Fibroblast of villous mesenchyme (primary cell): ENCODE results near the gene NKAIN2. TPM values are rescaled to one million over a fixed set of nuclear protein-coding genes. Genes with fewer than 3 reads are reported as not detected.
"Not testable (repeated sequence)": the region's sequence is repeated elsewhere in the genome, so short reads cannot be mapped to it uniquely, and the experiment has no call there.

Experiments used
- DNase-seq: peaks from one replicate; pipeline ENCODE4 v3.0.0-alpha.2; 2010; ENCODE audit warnings: low read depth
- H3K4me3 ChIP-seq: 2 replicates; pipeline ENCODE4 v1.5.1; 2011; ENCODE audit warnings: low read depth, mild to moderate bottlenecking, low read length
- total RNA-seq: library from RNA; depleted of rRNA; stranded (reverse); fragments of >200 nt; gene quantifications from 2 replicates; pipeline ENCODE4 v1.2.3, GENCODE V29; 2012
- TF ChIP-seq, protein P1 (sequence below): IDR thresholded peaks from 2 replicates; pipeline ENCODE4 v1.5.1; 2012; ENCODE audit warnings: low read depth, mild to moderate bottlenecking, low read length; ENCODE audit not compliant: insufficient read depth

NKAIN2 gene
- total RNA-seq, 1 donor: not detected

DNA sequence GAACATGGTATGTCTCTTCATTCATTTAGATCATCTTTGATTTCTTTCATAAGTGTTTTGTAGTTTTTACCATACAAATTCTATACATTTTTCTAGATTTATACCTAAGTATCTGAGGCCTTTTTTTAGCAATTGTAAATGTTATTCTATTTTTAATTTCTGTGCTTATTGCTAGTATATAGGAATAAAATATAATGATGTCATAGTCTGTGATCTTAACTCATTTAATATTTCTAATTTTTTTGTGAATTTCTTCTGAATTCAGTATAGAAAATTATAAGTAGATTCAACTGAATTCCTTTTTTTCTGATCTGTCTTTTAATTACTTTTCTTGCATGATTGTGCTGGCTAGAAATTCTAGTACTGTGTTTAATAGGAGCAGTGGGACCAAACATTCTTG, 520.6 kb downstream of the NKAIN2 start:
- TF ChIP-seq, protein P1, sequence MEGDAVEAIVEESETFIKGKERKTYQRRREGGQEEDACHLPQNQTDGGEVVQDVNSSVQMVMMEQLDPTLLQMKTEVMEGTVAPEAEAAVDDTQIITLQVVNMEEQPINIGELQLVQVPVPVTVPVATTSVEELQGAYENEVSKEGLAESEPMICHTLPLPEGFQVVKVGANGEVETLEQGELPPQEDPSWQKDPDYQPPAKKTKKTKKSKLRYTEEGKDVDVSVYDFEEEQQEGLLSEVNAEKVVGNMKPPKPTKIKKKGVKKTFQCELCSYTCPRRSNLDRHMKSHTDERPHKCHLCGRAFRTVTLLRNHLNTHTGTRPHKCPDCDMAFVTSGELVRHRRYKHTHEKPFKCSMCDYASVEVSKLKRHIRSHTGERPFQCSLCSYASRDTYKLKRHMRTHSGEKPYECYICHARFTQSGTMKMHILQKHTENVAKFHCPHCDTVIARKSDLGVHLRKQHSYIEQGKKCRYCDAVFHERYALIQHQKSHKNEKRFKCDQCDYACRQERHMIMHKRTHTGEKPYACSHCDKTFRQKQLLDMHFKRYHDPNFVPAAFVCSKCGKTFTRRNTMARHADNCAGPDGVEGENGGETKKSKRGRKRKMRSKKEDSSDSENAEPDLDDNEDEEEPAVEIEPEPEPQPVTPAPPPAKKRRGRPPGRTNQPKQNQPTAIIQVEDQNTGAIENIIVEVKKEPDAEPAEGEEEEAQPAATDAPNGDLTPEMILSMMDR: no peak
- no peak overlapping the region for H3K4me3 ChIP-seq
- DNase-seq: no peak

DNA sequence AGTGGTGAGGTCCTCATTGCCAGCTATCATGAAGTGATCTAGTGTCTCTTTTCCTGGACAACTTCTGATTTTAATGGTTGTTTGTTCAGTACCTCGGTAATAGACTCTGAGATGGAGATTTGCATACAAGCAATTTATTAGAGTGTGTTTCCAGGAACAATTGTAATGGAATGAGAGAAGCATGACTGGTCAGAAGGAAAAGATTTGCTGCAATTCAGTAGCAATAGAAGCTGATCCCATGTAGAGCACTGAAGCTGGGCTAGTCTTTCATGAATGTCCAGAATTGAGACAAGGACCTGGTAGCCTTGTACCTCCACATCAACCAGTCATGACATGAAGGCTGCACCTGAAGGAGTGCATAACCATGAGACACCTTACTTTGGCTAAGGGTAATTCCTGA, 526.5 kb downstream of the NKAIN2 start:
- TF ChIP-seq, protein P1: no peak
- H3K4me3 ChIP-seq: no peak overlapping the region
- DNase-seq: no peak

DNA sequence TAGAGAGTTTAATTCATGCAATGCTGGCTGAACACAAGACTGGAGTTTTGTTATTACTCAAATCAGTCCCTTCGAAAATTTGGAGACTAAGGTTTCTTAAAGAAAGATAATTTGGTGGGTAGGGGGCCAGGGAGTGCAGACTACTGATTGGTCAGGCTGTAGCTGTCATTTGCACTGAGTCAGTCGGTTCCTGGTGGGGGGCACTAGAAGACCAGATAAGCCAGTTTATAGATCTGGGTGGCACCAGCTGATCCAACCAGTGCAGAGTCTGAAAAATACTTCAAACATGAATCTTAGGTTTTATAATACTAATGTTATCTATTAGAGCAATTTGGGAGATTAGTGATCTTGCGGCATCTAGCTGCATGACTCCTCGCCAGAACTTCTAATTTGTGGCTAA, 530.7 kb downstream of the NKAIN2 start:
- H3K4me3 ChIP-seq: no peak overlapping the region
- no peak for DNase-seq
- TF ChIP-seq, protein P1: no peak

DNA sequence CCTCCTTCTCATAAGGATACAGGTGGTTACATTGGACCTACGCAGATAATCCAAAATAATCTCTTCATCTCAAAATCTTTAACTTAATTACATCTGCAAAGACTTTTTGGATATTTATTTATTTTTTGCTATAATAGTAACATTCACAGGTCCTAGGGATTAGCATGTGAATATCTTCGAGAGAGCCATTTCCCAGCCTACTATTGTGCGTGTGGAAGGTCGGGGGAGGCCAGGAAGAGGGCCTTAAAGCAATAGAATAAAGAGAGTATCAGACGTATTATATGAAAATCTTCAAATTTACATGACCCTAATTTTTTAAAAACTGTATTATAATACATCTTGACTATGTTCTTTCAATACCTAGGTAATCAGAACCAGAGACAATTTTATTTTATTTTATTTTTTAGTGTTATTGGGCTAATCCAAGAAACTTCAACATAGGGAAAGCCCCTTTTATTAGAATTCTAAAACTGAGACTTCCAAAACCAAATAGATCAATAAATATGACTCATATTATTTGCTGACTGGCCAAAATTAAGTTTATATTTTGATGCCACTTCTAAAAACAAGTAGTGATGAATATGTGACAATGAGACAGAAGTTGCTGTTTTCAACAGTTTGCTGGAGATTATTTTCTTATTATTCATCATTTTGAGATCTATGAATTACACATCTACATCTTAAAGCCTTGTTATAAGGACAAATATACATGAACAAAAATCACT, 536.1 kb downstream of the NKAIN2 start:
- no peak for DNase-seq
- TF ChIP-seq, protein P1: no peak
- no peak overlapping the region for H3K4me3 ChIP-seq

DNA sequence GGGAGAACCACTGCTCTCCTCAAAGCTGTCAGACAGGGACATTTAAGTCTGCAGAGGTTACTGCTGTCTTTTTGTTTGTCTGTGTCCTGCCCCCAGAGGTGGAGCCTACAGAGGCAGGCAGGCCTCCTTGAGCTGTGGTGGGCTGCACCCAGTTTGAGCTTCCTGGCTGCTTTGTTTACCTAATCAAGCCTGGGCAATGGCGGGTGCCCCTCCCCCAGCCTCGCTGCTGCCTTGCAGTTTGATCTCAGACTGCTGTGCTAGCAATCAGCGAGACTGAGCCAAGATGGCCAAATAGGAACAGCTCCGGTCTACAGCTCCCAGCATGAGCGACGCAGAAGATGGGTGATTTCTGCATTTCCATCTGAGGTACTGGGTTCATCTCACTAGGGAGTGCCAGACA, 544.7 kb downstream of the NKAIN2 start:
- not testable (repeated sequence) for DNase-seq, H3K4me3 ChIP-seq

DNA sequence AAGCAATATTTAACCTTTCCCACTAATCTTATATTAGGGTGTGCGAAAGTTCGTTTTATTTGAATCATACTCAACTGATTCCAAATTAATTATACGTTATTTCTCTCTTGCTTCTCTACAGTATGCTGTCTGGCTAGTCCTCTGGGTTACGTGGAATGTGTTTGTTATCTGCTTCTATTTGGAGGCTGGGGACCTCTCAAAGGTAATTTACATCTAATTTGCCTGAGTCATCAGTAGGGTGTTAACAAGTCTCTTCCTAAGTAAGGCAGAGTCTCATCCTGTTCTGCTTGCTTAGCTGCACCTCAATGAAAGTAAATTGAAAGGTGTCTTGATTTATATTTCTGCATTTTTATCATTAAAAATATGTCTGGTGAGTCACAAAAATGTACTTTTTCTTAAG, 551.5 kb downstream of the NKAIN2 start:
- TF ChIP-seq, protein P1: no peak
- no peak overlapping the region for H3K4me3 ChIP-seq
- DNase-seq: no peak

DNA sequence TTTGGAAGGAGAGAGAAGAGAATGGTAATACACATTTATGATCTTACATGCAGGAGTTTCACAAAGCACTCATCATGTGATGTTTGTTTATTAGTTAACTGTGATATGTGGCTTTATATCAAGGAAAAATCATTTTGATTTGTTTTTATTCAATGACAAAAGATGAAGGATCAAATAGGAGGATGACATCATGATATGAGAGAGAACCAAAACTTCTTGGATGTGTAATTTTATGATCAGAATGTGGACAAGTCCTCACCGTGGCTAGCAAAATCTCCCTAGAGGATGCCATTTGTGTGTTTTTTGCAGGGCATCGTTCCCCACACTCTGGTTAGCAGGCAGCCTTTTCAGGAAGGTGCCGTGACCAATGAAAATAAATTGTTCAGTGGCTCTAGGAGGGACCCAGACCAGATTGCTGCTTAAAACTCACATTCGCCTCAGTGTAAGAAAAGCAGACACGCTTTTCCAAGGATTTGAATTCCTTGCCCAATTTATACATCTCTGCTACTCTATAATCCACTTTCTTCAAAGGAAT, 552.7 kb downstream of the NKAIN2 start:
- TF ChIP-seq, protein P1: no peak
- no peak for DNase-seq

More for the DNA sequence above, 552.7 kb downstream of the NKAIN2 start:
- H3K4me3 ChIP-seq: no peak overlapping the region
